Measurements from ENCODE around the gene GCC2.
"Not testable (repeated sequence)": the region's sequence is repeated elsewhere in the genome, so short reads cannot be mapped to it uniquely, and the experiment has no call there.

Gene GCC2

GRCh38 chr2:108533832-108534583 lies 85.0 kb downstream of the GCC2 start, which contains the start of gene LIMS1:
Gene LIMS1 (plus strand): TSS chr2:108534470. CDS start chr2:108534563, 93 bp downstream.
- peak; percentile 91 for DNase-seq

- peak; percentile 64 for DNase-seq
Measured at GRCh38 chr2:108534584-108535356, 85.8 kb downstream of the GCC2 start.

GRCh38 chr2:108535357-108535631 lies 86.3 kb downstream of the GCC2 start:
- no peak for DNase-seq

- no peak for DNase-seq
Measured at GRCh38 chr2:108536133-108536780, 87.3 kb downstream of the GCC2 start.

GRCh38 chr2:108536911-108537310 lies 87.9 kb downstream of the GCC2 start:
- DNase-seq = no peak

GRCh38 chr2:108538000-108538625 lies 89.1 kb downstream of the GCC2 start:
- no peak for DNase-seq

- no peak for DNase-seq
Measured at GRCh38 chr2:108541451-108541850, 92.4 kb downstream of the GCC2 start.

- no peak for DNase-seq
Measured at GRCh38 chr2:108542071-108542470, 93.1 kb downstream of the GCC2 start.

- DNase-seq = no peak
Measured at GRCh38 chr2:108547606-108548005, 98.6 kb downstream of the GCC2 start.

- DNase-seq = no peak
Measured at GRCh38 chr2:108548208-108549003, 99.4 kb downstream of the GCC2 start.

- no peak for DNase-seq
Measured at GRCh38 chr2:108552566-108552965, 103.6 kb downstream of the GCC2 start.

GRCh38 chr2:108553209-108553919 lies 104.4 kb downstream of the GCC2 start:
- DNase-seq = no peak

- DNase-seq = no peak
Measured at GRCh38 chr2:108554528-108554927, 105.5 kb downstream of the GCC2 start.

GRCh38 chr2:108555572-108555971 lies 106.6 kb downstream of the GCC2 start:
- DNase-seq = no peak

GRCh38 chr2:108556581-108556980 lies 107.6 kb downstream of the GCC2 start:
- not testable (repeated sequence) for DNase-seq

All from RPMI8226 (cell line).